Epithelial cell of proximal tubule (primary cell): ENCODE data around the gene UCHL1. TPM values are rescaled to one million over a fixed set of nuclear protein-coding genes. Genes with fewer than 3 reads are reported as not detected.

Source experiments
- DNase-seq: peaks from one replicate; pipeline ENCODE4 v3.0.0-alpha.2; 2011; ENCODE audit warnings: low read depth
- H3K4me3 ChIP-seq: 2 replicates; pipeline ENCODE4 v1.5.1; 2011; ENCODE audit warnings: low read depth, mild to moderate bottlenecking, low read length
- CTCF ChIP-seq: conservative IDR thresholded peaks from 2 replicates; pipeline ENCODE4 v1.5.1; 2012; ENCODE audit warnings: low read depth, mild to moderate bottlenecking, low read length
- total RNA-seq: library from RNA; depleted of rRNA; stranded (reverse); fragments of >200 nt; gene quantifications from 2 replicates; pipeline ENCODE4 v1.2.3, GENCODE V29; 2015

Gene UCHL1
- total RNA-seq, 1 donor from 2014 or later, result 2,223 TPM

GRCh38 chr4:41287005-41287404 lies 30.3 kb downstream of the UCHL1 start:
- DNase-seq, result no peak
- no peak for TF ChIP-seq CTCF
- no peak overlapping the region for H3K4me3 ChIP-seq

GRCh38 chr4:41287852-41288251 lies 31.1 kb downstream of the UCHL1 start:
- DNase-seq, result no peak
- H3K4me3 ChIP-seq, result no peak overlapping the region
- no peak for TF ChIP-seq CTCF

GRCh38 chr4:41288254-41288653 lies 31.5 kb downstream of the UCHL1 start:
- DNase-seq, result no peak
- no peak overlapping the region for H3K4me3 ChIP-seq
- TF ChIP-seq CTCF, result no peak

- H3K4me3 ChIP-seq, result no peak overlapping the region
- TF ChIP-seq CTCF, result no peak
- DNase-seq, result no peak
Observed at GRCh38 chr4:41290479-41290878, 33.8 kb downstream of the UCHL1 start.

GRCh38 chr4:41294445-41295062 lies 37.8 kb downstream of the UCHL1 start:
- H3K4me3 ChIP-seq, result no peak overlapping the region
- no peak for TF ChIP-seq CTCF
- no peak for DNase-seq

- TF ChIP-seq CTCF, result no peak
- no peak for DNase-seq
- no peak overlapping the region for H3K4me3 ChIP-seq
Observed at GRCh38 chr4:41296995-41297394, 40.3 kb downstream of the UCHL1 start.

- no peak for TF ChIP-seq CTCF
- DNase-seq, result no peak
- H3K4me3 ChIP-seq, result no peak overlapping the region
Observed at GRCh38 chr4:41297832-41298231, 41.1 kb downstream of the UCHL1 start.
